NCI-H1417 (cell line): ENCODE data around the gene FRK.

ENCODE experiments used
- DNase-seq, 3 experiments: peaks; one replicate each; lab custom pipeline; 2025; lab: John Stamatoyannopoulos, UW

Gene FRK

DNA sequence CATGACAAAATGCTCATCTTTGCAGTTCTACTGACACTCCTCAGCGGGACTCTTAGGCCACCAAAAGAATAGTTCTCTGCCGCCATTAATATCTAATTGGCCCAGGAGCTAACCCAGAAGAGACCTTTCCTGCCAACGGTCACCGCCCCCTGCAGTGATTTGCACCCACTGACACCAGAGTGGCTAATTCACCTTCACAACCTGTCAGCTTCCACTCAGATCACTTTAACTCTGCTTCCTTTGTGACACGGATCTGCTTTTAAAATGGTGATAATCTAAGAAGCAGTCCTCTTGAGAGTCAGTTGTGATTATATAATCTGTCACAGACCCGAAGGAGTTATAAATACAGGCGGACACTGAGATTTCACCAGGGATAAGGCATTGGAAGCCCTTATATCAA is 172.8 kb downstream of the FRK start:
- peak in 2 of 3 experiments; percentile 61 to 81 for DNase-seq

GRCh38 chr6:115885636-115886366 is 174.9 kb downstream of the FRK start:
- no peak for DNase-seq

DNA sequence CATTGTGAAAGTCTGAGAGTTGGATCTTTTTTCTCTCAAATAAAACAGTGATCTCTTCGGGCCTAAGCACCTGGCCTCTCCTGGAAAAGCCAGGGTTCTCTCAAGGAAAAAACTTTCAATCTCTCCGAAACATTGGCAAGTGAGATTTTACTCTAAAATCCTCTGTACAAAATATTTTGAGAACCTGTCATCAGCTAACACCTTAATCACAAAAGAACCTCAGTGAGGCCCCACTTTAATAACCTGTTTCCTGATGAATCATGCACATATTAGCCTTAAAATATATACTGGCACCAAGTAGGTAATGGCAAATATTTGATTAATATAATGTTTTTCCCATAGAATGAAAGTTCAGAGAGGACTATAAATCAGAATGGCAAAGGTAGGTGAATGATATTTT is 177.9 kb downstream of the FRK start:
- DNase-seq = no peak

- DNase-seq = peak in 1 of 3 experiments; percentile 30
Observed at GRCh38 chr6:115882174-115882573, 178.5 kb downstream of the FRK start.
